GM18870 (cell line): ENCODE measurements around the gene ZBTB34.

Experiments used
- ATAC-seq: cut with Tn5 transposase; IDR thresholded peaks from one replicate; pipeline ENCODE4 v1.9.1; 2021; ENCODE audit warnings: moderate library complexity; ENCODE audit not compliant: unreplicated experiment

The ZBTB34 gene

DNA sequence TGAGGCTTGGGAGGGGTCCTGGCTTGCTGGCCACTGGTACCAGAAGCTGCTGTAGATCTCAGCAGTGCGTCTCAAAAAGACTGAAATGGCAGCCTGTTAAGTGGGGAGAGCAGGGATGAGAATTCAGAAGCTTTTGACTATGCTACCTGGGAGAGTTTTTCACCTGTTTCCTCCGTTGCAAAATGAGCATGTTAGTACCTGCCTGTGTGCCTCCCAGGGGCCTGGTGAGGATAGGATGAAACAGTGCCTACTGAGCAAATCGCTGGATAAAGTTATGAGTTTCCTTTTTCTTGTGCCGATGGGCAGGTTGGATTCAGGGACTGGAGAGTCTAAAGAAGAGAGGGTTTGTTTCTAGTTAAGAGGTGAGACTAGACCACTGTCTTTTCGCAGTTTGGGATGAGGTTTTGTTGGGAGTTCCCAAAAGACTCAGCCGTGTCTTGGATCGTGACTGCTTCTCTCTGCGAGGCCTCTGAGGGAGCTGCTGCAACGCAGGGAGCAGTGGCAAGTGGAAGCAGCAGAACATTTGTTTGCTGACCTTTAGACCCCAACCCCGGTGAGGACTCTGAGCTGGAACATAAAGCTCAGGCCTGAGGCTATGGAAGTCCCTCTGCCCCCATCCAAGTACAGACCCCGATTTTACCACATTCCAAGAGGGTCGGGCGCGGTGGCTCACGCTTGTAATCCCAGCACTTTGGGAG is 55.6 kb downstream of the ZBTB34 start:
- ATAC-seq: no peak

DNA sequence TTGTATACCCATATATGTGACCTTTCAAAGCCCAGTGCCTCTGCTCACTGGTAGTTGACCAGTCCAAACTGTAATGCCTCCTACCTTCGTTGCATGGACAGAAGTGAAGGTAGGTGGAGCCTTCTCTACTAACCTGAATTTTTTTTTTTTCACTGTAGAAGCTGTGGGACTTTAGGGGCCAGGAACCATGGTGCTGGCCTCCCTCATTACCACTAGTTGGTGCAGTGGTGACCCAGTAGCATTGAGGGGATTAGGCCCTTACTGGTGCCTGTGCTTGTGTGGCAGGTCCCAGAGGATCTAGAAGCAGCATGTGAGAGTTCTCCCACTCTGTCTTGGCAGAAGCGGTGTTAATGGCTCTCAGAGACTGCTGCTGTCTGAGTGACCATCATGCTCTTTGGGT is 56.5 kb downstream of the ZBTB34 start:
- no peak for ATAC-seq

DNA sequence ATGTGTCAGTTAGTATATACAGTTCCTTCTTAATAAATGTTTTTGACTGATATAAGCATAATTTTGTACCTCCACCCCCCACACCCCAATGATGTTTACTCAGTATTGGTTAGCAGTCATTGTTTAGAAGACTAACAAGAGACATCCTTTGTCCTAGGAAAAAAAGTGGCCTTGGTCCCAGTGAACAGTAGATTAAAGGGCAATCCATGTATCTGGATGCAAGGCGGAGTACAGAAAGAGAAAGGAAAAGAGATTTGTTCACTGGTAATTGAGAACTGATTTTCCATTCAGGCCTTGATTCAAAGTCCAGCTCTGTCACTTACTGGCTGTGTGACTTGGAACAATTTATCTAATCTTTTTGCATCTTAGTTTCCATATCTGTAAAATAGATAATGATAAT is 58.8 kb downstream of the ZBTB34 start:
- ATAC-seq: no peak

DNA sequence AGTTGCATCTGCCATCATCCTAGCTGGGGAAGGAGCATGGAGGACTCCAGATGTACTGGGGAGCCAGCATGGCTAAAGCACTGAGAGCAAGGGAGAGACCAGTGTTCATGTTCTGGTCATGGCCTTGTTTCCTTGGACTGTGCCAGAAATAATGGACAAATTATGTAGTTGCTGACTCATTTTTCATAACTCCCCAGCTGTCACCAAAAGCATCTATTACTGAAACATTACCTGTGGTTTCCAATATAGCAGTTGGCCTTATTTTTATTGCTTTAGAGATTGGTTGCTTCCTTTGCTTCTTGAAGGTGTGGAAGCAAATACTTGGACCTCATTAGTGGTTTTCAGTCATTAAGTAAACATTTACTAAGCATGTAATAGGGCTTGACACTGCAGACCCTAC is 65.4 kb downstream of the ZBTB34 start:
- ATAC-seq: no peak

DNA sequence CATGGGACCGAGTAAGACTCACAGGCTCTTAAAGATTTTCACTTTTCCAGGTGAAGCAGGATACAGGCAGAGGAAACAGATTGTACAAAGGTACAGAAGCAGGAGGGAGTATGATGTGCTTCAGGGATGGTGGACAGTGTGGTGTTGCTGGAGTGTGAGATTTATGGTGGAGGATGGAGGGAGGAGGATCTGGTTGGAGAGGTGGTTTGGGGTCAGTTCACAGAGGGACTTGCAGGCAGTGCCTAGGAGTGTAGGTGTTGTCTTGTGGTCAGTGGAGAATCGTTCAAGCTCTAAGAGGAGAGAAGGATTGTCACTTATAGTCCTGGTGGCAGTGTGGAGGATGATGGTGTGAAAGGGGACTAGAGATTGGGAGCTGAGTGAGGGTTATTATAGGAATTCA is 65.9 kb downstream of the ZBTB34 start:
- ATAC-seq: no peak

DNA sequence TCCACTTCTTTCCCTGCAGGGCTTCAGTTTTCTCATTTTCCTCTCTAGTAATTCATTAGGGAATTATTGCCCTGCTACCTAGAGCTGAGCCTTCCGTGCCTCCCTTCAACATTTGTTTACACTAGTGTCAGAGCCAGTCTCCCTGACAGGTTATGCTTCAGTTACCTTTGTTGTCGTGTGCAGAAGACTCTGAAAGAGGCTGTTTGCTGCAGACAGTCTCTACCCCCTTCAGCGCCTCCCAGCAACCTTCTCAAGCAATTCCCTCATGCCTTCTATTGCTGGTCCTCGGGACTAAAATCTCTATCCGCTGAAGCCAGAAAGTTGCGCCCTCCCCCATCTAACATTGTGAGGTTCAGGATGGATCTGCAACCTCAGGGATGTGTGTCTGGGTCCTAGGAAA is 67.0 kb downstream of the ZBTB34 start:
- ATAC-seq: no peak

DNA sequence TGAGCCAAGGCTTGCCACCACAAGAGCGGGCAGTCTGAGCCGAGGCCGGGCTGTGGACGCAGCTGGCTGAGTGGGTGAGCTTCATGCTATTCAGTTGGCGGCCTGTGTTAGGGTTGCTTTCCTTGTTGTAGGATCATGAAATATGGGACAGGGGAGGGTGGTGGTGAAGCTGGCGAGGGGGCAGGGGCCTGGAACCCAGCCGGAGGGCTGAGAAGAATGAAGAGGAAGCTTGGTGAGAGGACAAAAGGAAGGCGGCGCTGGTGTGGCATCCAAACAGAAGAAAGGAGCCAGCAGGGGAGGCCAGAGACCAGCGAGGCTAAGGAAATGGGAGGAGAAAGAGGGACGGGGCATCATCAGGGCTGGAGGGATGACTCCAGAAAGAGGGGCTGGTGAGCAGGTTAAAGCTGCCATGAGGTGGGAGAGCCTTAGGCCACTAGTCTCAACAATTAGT is 72.5 kb downstream of the ZBTB34 start:
- ATAC-seq: no peak

DNA sequence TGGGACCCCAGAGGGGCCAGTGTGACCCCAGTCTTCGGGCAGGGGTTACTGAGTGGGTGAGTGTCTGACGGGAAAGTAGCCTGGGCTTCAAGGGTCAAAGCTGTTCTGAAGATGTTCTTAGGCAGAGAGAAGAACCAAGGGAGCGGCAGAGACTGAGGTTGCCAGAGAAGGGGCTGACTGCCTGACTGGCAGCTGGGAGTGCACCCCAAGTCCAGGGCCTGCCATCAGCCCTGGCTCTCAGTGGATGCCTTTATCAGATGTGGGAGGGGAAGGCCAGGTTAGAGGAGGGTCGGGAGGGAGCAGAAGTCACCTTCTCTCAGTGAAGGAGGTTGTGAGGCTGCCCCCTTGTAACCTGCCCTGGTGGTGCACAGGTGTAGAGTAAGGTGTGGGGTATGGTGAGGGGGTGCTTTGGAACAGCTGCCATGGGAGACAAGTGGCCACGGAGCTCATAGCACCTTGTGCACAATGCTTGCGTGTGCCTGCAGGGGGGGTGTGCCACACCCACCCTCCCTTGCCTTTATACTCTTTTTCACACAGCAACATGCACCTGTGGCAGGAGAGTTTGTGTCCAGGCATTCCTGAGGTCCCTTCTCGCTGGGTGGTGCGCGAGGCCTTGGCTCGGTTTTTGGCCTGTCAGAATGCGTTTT is 73.0 kb downstream of the ZBTB34 start:
- no peak for ATAC-seq

DNA sequence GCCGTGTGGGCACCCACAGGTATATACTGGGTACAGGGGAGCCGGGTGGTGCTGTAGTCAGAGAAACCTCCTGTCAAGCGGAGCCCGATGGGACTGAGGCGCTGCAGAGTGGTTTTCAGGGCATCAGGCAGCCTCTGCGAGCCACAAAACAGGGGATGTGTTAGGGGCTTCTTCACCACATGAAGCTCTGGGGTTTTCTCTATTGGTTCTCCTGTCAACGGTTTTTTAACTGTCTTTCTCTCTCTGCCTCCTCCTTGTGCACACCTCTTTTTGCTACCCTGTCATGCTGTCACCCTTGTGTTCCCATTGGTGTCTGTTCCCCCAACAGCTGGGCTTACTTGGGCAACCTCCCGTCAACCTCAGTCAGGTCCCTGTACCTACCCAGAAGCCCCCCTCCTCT is 74.0 kb downstream of the ZBTB34 start:
- no peak for ATAC-seq
